ENCODE data around the gene MRPS30. TPM values are rescaled to one million over a fixed set of nuclear protein-coding genes. Genes with fewer than 3 reads are reported as not detected.

The MRPS30 gene
- total and polyA plus RNA-seq, 2 of the 13 experiments (the other 11 are each of a cell fraction or from before 2014, with no cell fraction given), result 36.4 to 67.6 TPM

- ATAC-seq (no peak), DNase-seq (ENCODE audit: low spot score) (no peak), FAIRE-seq (no peak)
- ChIA-PET CTCF (ENCODE audit: low intra/inter-chr PET ratio, low total read pairs) (no interaction called here), POLR2A (no interaction called here)
- intact Hi-C loops (cut with micrococcal nuclease; ENCODE audit: unreplicated experiment), result no loop called here
- H3K4me1 ChIP-seq (ENCODE audit: insufficient read depth, low read length), result no peaks in the 10 kb centered on the region
- H3K4me3 ChIP-seq (replicated peaks in 1 of 3; ENCODE audit: insufficient read depth in 1 of 3, low read depth in 2 of 3, low read length in 3 of 3), result no peak overlapping the region
- peaks cover 23% of the 10 kb centered on the region for H3K9me3 ChIP-seq (ENCODE audit: low read length)
- TF ChIP-seq RBFOX2 (IDR thresholded peaks at IDR 0.05; ENCODE audit: low read depth, low read length) (no peak), GFI1 (CRISPR knock-in tag; IDR thresholded peaks at IDR 0.05; ENCODE audit: borderline replicate concordance) (no peak), RNF2 (conservative IDR thresholded peaks at IDR 0.05; ENCODE audit: low read depth) (no peak), HHEX (CRISPR knock-in tag; IDR thresholded peaks at IDR 0.05) (no peak), ZNF143 (CRISPR knock-in tag; IDR thresholded peaks at IDR 0.05) (no peak), ZBTB26 (CRISPR knock-in tag; IDR thresholded peaks at IDR 0.05; ENCODE audit: borderline replicate concordance) (no peak), ZNF589 (CRISPR knock-in tag; conservative IDR thresholded peaks at IDR 0.05) (no peak), MYNN (CRISPR knock-in tag; IDR thresholded peaks at IDR 0.05; ENCODE audit: low read depth) (no peak), SMC3 (IDR thresholded peaks at IDR 0.05; ENCODE audit: low read length) (no peak), ZFYVE20 (CRISPR knock-in tag; IDR thresholded peaks at IDR 0.05; ENCODE audit: borderline replicate concordance, low read depth) (no peak), GATAD2A (CRISPR knock-in tag; IDR thresholded peaks at IDR 0.05) (no peak), PRPF4 (IDR thresholded peaks at IDR 0.05; ENCODE audit: low read depth, low read length, poor library complexity, severe bottlenecking) (no peak), ZNF251 (CRISPR knock-in tag; IDR thresholded peaks at IDR 0.05) (no peak), HIVEP1 (CRISPR knock-in tag; IDR thresholded peaks at IDR 0.05) (no peak)
- H3K79me2 ChIP-seq (ENCODE audit: insufficient read depth, low read length), result no peaks in the 10 kb centered on the region
- no peak overlapping the region for H3K9ac ChIP-seq (ENCODE audit: insufficient read depth, low read depth, low read length)
- H2AFZ ChIP-seq (ENCODE audit: low read length), result no peak overlapping the region
- 0% methylated on average over 1 of the region's 1 CpG for WGBS (ENCODE audit: low lambda C conversion rate)
- no peaks in the 10 kb centered on the region for H4K20me1 ChIP-seq (ENCODE audit: insufficient read depth, low read length)
- no peak overlapping the region for H3K27ac ChIP-seq (ENCODE audit: extremely low read length, insufficient read depth, low read length)
- no peaks in the 10 kb centered on the region for H3K36me3 ChIP-seq (replicated peaks in 1 of 2; ENCODE audit: control insufficient read depth in 1 of 2, insufficient read depth in 2 of 2, low read length in 2 of 2)
- BruUV-seq (replicated peaks), result no TSS peak
- H3K4me2 ChIP-seq (ENCODE audit: low read depth, low read length), result no peak overlapping the region
- H3K27me3 ChIP-seq (ENCODE audit: control insufficient read depth in 1 of 2, insufficient read depth in 2 of 2, low read length in 2 of 2), result no peaks in the 10 kb centered on the region
- in situ Hi-C loops (cut with HindIII; ENCODE audit: extremely low pct_ligation_motif_present, low pct_unique_long_range_greater_than_20kb), result no loop called here
These were observed 30.4 kb downstream of the MRPS30 start for GRCh38 chr5:44839018-44839681.

Measured in HepG2 (cell line).